HCT116 (cell line): ENCODE data around the gene GALNT15. TPM values are rescaled to one million over a fixed set of nuclear protein-coding genes. Genes with fewer than 3 reads are reported as not detected.
A peak's percentile ranks its signal among the peaks of the same experiment; 100 is the strongest.

Experiments used
- ATAC-seq: fragments of 200-7000 bp; cut with Tn5 transposase; 2 replicates; pipeline ENCODE4 v1.9.1; 2020; ENCODE audit warnings: mild to moderate bottlenecking, moderate library complexity
- BruUV-seq: library from RNA; stranded (reverse); fragments of 400-500 nt; replicated peaks from 2 replicates; lab custom pipeline; 2021; lab: Mats Ljungman, UMichigan
- CTCF ChIA-PET: fragments of 300-600 bp; sonication (Branson Sonifier 250); formaldehyde crosslinking; loops from one replicate; lab custom pipeline; 2021; ENCODE audit warnings: antibody characterized with exemption; lab: Charles Lee
- POLR2A ChIA-PET: fragments of 300-600, 350-600 bp; sonication (Branson Sonifier 250); formaldehyde crosslinking; loops from one replicate; lab custom pipeline; 2021; ENCODE audit warnings: antibody characterized with exemption; lab: Charles Lee
- RAD21 ChIA-PET, 2 experiments: fragments of 300-600 bp; sonication (Branson Sonifier 250); formaldehyde crosslinking; loops; one replicate each; lab custom pipeline; 2023; ENCODE audit warnings: low total read pairs in 2 of 2; ENCODE audit not compliant: uncharacterized antibody in 2 of 2, unreplicated experiment in 2 of 2, low non-redundant PET in 1 of 2; lab: Charles Lee
- DNase-seq: peaks from one replicate; pipeline ENCODE4 v3.0.0-alpha.2; 2010; ENCODE audit warnings: low read depth, low spot score
- H2AFZ ChIP-seq: fragments of 200-600 bp; shearing (Covaris generic), sonication (generic); 2 replicates; pipeline ENCODE4 v1.6.1; 2017; ENCODE audit warnings: low read depth, mixed run types, mixed read lengths, antibody characterized with exemption, low read length; ENCODE audit not compliant: poor library complexity, severe bottlenecking
- H3K27ac ChIP-seq: 2 replicates; pipeline ENCODE4 v1.5.1; 2012; ENCODE audit warnings: low read depth, low read length
- H3K27me3 ChIP-seq: fragments of 200-600 bp; sonication (generic); 2 replicates; pipeline ENCODE4 v1.6.1; 2016; ENCODE audit warnings: mixed run types, low read length, mixed read lengths; ENCODE audit not compliant: insufficient read depth
- H3K36me3 ChIP-seq, 2 experiments: fragments of 200-500 bp in 1 of 2; fragments of 200-600 bp in 1 of 2; sonication (Bioruptor generic) in 1 of 2; sonication (generic) in 1 of 2; 2 replicates each; pipeline versions ENCODE4 v1.5.1 to v1.6.1; 2014 to 2016; ENCODE audit warnings: low read length in 2 of 2, inconsistent platforms in 1 of 2, mixed read lengths in 1 of 2, mixed run types in 1 of 2; ENCODE audit not compliant: insufficient read depth in 2 of 2, control insufficient read depth in 1 of 2
- H3K4me1 ChIP-seq, 2 experiments: fragments of 200-600 bp in 1 of 2; sonication (generic) in 1 of 2; 2 replicates each; pipeline versions ENCODE4 v1.5.1 to v1.6.1; 2012 to 2017; ENCODE audit warnings: low read length in 2 of 2, inconsistent platforms in 1 of 2, mild to moderate bottlenecking in 1 of 2, mixed read lengths in 1 of 2, mixed run types in 1 of 2, moderate library complexity in 1 of 2; ENCODE audit not compliant: insufficient read depth in 2 of 2, control insufficient read depth in 1 of 2
- H3K4me2 ChIP-seq: fragments of 200-600 bp; sonication (generic); 2 replicates; pipeline ENCODE4 v1.6.1; 2017; ENCODE audit warnings: mixed run types, low read length, mixed read lengths
- H3K4me3 ChIP-seq, 2 experiments: fragments of 200-600 bp in 1 of 2; sonication (generic) in 1 of 2; replicated peaks in 1 of 2; 2 replicates each; pipeline ENCODE4 v1.5.1; 2011 to 2016; ENCODE audit warnings: low read length in 2 of 2, control low read depth in 1 of 2, low read depth in 1 of 2, mild to moderate bottlenecking in 1 of 2, mixed read lengths in 1 of 2, mixed run types in 1 of 2
- H3K79me2 ChIP-seq: fragments of 200-600 bp; sonication (generic); 2 replicates; pipeline ENCODE4 v1.6.1; 2017; ENCODE audit warnings: mild to moderate bottlenecking, mixed run types, low read length, moderate library complexity, mixed read lengths; ENCODE audit not compliant: insufficient read depth
- H3K9ac ChIP-seq: fragments of 200-600 bp; sonication (generic); 2 replicates; pipeline ENCODE4 v1.6.1; 2016; ENCODE audit warnings: low read length, mixed read lengths
- H3K9me2 ChIP-seq: fragments of 200-600 bp; sonication (generic), shearing (Covaris generic); 2 replicates; pipeline ENCODE4 v1.6.1; 2017; ENCODE audit warnings: mixed run types, mild to moderate bottlenecking, moderate library complexity; ENCODE audit not compliant: insufficient read depth
- H3K9me3 ChIP-seq, 2 experiments: fragments of 200-500 bp in 1 of 2; fragments of 200-600 bp in 1 of 2; sonication (Bioruptor generic) in 1 of 2; sonication (generic) in 1 of 2; 2 replicates each; pipeline ENCODE4 v1.6.1; 2014 to 2017; ENCODE audit warnings: low read length in 2 of 2, mixed read lengths in 2 of 2, inconsistent platforms in 1 of 2, low read depth in 1 of 2, mild to moderate bottlenecking in 1 of 2, mixed run types in 1 of 2, moderate library complexity in 1 of 2; ENCODE audit not compliant: control insufficient read depth in 1 of 2, insufficient read depth in 1 of 2
- H4K20me1 ChIP-seq: fragments of 200-600 bp; sonication (generic), shearing (Covaris generic); 2 replicates; pipeline ENCODE4 v1.6.1; 2017; ENCODE audit warnings: mixed run types, mild to moderate bottlenecking, moderate library complexity; ENCODE audit not compliant: insufficient read depth
- CBX3 ChIP-seq: IDR thresholded peaks from 2 replicates; pipeline ENCODE4 v1.6.1; 2012; ENCODE audit warnings: low read depth
- EGR1 ChIP-seq: IDR thresholded peaks from 2 replicates; pipeline ENCODE4 v1.6.1; 2012; ENCODE audit warnings: low read depth
- ELF1 ChIP-seq: IDR thresholded peaks from 2 replicates; pipeline ENCODE4 v1.6.1; 2012; ENCODE audit warnings: low read depth, borderline replicate concordance
- EZH2 ChIP-seq: fragments of 200-600 bp; sonication (generic); IDR thresholded peaks from 2 replicates; pipeline ENCODE4 v1.6.1; 2017; ENCODE audit warnings: antibody characterized with exemption, mixed run types
- FOSL1 ChIP-seq: IDR thresholded peaks from 2 replicates; pipeline ENCODE4 v1.6.1; 2012; ENCODE audit warnings: low read depth
- MAX ChIP-seq: IDR thresholded peaks from 2 replicates; pipeline ENCODE4 v1.6.1; 2012
- POLR2A ChIP-seq: IDR thresholded peaks from 2 replicates; pipeline ENCODE4 v1.7.0; 2011; ENCODE audit warnings: borderline replicate concordance; ENCODE audit not compliant: insufficient read depth, insufficient read length; ENCODE audit errors: extremely low read depth
- POLR2AphosphoS5 ChIP-seq: IDR thresholded peaks from 2 replicates; pipeline ENCODE4 v1.6.1; 2011; ENCODE audit warnings: mild to moderate bottlenecking, low read depth, low read length, moderate library complexity
- SIN3A ChIP-seq: IDR thresholded peaks from 2 replicates; pipeline ENCODE4 v1.6.1; 2012; ENCODE audit warnings: low read depth
- SP1 ChIP-seq: IDR thresholded peaks from 2 replicates; pipeline ENCODE4 v1.6.1; 2012; ENCODE audit warnings: low read depth
- SRF ChIP-seq: IDR thresholded peaks from 2 replicates; pipeline ENCODE4 v1.6.1; 2012; ENCODE audit warnings: low read depth
- TCF7L2 ChIP-seq: IDR thresholded peaks from 2 replicates; pipeline ENCODE4 v1.7.0; 2011; ENCODE audit warnings: borderline replicate concordance, inconsistent platforms; ENCODE audit not compliant: insufficient read depth, insufficient read length; ENCODE audit errors: extremely low read depth
- ZNF274 ChIP-seq: fragments of 200-500 bp; sonication (Bioruptor generic); IDR thresholded peaks from 2 replicates; pipeline ENCODE4 v1.6.1; 2014; ENCODE audit warnings: mild to moderate bottlenecking, low read depth, low read length, inconsistent platforms
- intact Hi-C: fragments of 100-400 bp; cut with micrococcal nuclease; formaldehyde crosslinking; loops from 2 replicates; pipeline ENCODE4 v1.10.0; 2022
- total RNA-seq: library from RNA; stranded (reverse); gene quantifications from one replicate; pipeline ENCODE4 v1.2.1, GENCODE V29; 2021; ENCODE audit not compliant: unreplicated experiment
- TF ChIP-seq, protein P1 (sequence below): IDR thresholded peaks from 2 replicates; pipeline ENCODE4 v1.6.1; 2011; ENCODE audit warnings: mild to moderate bottlenecking, low read length, moderate library complexity; ENCODE audit not compliant: insufficient replicate concordance; ENCODE audit errors: extremely low read depth
- TF ChIP-seq, protein P2 (sequence below): IDR thresholded peaks from 2 replicates; pipeline ENCODE4 v1.6.1; 2012

Gene GALNT15
- total RNA-seq, 1 experiment from 2014 or later: 0.05 TPM

- RAD21 ChIA-PET: no interaction called here
- CTCF ChIA-PET: interaction anchor here (0.8 to 1.0 kb wide), 4 partner anchors 10 to 285 kb away, joined by 3 to 4 read pairs (median 4); no protein-coding TSS in a partner anchor
- no peaks in the 10 kb centered on the region for H3K27me3 ChIP-seq
- no TSS peak for BruUV-seq
- H3K79me2 ChIP-seq: peaks cover 79% of the 10 kb centered on the region
- peak within 1 kb of the TSS; percentile 79 for H3K4me2 ChIP-seq
- peak within 1 kb of the TSS; percentile 93 for H3K9ac ChIP-seq
- peak; percentile 98 for ATAC-seq
- DNase-seq: peak; percentile 99
- H2AFZ ChIP-seq: peak within 1 kb of the TSS; percentile 17
- H3K4me1 ChIP-seq: peaks cover 6 to 8% of the 10 kb centered on the region in 2 experiments; a peak in 3 of 4 replicates
- intact Hi-C loops: no loop called here
- POLR2A ChIA-PET: interaction anchor here (0.6 to 1.3 kb wide), 3 partner anchors 205 to 1692 kb away, joined by 3 to 4 read pairs (median 4); partner anchors contain the start of gene CAPN7
- TF ChIP-seq POLR2AphosphoS5 (peak; percentile 90), EGR1 (peak; percentile 75), ZNF274 (no peak), ELF1 (peak; percentile 90), SIN3A (peak; percentile 93), TCF7L2 (no peak), POLR2A (peak; percentile 82), SRF (peak; percentile 99), CBX3 (peak; percentile 38; the same call in 1 of the 2 replicates), FOSL1 (no peak), MAX (peak; percentile 89), EZH2 (no peak), SP1 (peak; percentile 92)
- TF ChIP-seq, protein P1, sequence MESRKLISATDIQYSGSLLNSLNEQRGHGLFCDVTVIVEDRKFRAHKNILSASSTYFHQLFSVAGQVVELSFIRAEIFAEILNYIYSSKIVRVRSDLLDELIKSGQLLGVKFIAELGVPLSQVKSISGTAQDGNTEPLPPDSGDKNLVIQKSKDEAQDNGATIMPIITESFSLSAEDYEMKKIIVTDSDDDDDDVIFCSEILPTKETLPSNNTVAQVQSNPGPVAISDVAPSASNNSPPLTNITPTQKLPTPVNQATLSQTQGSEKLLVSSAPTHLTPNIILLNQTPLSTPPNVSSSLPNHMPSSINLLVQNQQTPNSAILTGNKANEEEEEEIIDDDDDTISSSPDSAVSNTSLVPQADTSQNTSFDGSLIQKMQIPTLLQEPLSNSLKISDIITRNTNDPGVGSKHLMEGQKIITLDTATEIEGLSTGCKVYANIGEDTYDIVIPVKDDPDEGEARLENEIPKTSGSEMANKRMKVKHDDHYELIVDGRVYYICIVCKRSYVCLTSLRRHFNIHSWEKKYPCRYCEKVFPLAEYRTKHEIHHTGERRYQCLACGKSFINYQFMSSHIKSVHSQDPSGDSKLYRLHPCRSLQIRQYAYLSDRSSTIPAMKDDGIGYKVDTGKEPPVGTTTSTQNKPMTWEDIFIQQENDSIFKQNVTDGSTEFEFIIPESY: no peak
- TF ChIP-seq, protein P2, sequence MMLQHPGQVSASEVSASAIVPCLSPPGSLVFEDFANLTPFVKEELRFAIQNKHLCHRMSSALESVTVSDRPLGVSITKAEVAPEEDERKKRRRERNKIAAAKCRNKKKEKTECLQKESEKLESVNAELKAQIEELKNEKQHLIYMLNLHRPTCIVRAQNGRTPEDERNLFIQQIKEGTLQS: no peak
- TF ChIP-seq, all 23 proteins: peak for 9
- Histone ChIP-seq H3K9me2 (no peaks in the 10 kb centered on the region), H3K4me3 (peak within 1 kb of the TSS; percentile 93 to 95), H4K20me1 (no peaks in the 10 kb centered on the region), H3K9me3 (no peaks in the 10 kb centered on the region), H3K27ac (peak within 1 kb of the TSS; percentile 52), H3K36me3 (peaks cover under 1 to 20% of the 10 kb centered on the region in 2 experiments)
Observed at GRCh38 chr3:16264708-16265454, 90.4 kb downstream of the GALNT15 start, which contains the start of the genes DPH3 and OXNAD1. Gene DPH3, minus strand, starts transcription at chr3:16264943. Its CDS starts 67 bp downstream, at chr3:16264876. Gene OXNAD1, plus strand, starts transcription at chr3:16265212. Its CDS starts 5,741 bp downstream, at chr3:16270953.
